GOT3 (cell line): ENCODE results near the gene NDUFA13.

ENCODE experiments used
- DNase-seq: peaks from one replicate; lab custom pipeline; 2025; ENCODE audit warnings: mixed read lengths; lab: John Stamatoyannopoulos, UW

The NDUFA13 gene

DNA sequence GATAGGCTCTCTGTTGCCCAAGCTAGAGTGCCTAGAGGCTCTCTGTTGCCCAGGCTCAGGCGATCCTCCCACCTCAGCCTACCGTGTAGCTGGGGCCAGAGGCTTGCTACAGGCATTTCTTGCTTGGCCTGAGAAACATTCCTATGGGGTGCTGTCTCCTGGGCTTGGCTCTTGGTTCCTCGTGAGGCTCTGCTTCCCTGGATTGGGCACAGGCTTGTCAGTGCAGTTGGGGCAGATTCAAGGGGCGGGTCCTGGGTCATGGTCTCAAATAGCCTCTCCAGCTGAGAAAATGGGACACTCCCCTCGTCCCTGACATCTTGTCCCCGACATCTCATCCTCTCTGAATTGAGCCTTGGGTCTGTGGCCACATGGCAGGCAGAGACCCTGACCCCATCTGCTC, 5.6 kb upstream of the NDUFA13 start:
- DNase-seq: no peak

DNA sequence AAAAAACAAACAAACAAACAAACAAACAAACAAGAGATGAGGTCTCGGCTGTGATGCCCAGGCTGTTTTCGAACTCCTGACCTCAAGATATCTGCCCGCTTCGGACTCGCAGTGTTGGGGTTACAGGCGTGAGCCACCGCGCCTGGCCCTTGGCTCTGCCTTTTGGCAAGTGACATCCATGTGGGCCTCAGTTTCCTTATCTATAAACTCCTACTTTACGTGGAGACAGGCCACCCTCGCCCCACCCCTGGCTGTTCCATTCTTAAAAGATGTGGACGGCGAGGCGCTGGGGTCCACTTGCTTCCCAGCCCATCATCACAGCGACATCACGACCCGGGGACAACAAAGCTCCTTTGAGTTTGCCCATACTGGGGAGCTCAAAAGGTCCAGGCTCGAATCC, 2.3 kb upstream of the NDUFA13 start:
- no peak for DNase-seq

DNA sequence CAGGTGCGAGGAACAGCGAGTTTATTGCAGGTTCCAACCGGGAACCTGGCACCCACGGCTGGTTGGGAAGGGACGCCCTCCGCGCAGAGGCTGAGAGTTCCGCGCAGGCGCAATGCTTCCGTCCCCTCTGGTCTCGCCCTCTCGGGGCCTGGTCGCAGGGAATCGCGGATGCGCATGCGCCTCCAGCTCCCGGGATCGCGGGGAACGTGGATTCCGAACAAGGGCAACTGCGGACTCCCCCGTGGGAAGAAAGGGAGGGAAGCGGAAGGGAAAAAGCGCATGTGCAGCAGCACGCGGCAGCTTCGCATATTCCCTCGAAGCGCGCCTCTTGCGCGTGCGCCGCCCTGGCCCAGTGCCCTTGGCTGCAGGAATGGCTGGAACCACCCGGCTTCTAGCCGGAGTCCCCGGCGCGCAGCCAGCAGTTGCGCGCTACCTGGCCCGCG, 1.8 kb upstream of the NDUFA13 start:
- DNase-seq: no peak

DNA sequence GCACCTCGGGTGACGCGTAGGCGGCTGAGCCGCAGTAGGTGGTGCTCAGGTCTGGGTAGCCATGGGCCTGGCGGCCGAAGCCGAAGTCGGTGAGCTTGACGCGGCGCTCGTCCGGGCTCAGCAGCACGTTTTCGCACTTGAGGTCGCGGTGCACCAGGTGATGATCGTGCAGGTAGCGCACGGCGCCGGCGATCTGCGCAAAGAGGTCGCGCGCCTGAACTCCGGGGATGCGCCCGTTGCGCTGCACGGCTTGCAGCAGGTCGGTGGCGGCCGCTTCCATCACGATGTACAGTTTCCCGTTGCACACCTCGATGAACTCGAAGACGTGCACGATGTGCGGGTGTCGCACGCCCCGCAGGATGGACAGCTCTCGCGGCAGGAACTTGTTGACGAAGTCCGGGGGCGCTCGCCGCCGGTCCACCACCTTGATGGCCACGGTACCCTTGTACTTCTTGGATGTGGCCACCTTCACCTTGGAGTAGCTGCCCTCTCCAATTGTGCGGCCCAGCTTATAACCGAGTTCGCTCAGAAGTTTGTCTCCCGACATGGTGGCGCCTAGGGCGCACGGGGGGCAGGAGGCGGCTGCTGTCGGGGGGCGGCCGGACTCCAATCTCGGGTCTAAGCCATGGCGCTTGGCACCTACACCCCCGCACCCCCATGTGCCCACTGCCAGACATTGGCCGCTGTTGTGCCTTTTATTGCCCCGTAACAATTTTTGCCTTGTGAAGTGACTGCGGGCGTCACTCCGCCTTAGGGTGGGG, 964 bp upstream of the NDUFA13 start, which contains the start of gene TSSK6:
Gene TSSK6, minus strand, starts transcription at position 668 of the 761 bp plus-strand sequence. Its CDS starts 121 bp downstream, at position 547.
- no peak for DNase-seq

DNA sequence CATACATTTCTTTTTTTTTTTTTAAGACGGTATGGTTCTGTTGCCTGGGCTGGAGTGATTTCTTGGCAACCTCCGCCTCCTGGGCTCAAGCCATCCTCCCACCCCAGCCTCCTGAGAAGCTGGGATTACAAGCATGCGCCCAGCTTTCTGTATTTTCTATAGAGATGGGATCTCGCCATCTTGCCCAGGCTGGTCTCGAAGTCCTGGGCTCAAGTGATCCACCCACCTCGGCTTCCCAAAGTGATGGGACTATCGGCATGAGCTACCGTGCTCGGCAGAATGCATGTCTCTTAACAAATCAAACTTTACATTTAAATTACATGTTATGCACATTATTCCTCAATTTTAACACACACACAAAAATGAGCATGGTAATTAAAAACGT, 1.2 kb downstream of the NDUFA13 start:
- DNase-seq: no peak

DNA sequence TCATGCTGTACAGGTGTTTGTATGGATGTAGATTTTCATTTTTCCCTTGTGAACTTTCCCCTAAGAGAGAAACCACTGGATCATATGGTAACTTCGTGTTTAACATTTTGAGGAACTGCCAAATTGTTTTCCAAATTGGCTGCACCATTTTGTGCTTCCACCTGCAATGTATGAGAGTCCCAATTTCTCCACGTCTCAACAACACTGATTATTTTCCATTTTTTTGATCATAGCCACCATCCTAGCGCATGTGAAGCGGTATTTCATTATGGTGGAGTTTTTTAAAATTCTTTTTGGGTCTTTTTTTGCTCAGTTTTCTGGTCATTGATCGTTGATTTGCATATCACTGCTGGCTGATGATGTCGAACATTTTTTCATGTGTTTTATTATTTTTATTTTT, 5.0 kb downstream of the NDUFA13 start:
- no peak for DNase-seq

DNA sequence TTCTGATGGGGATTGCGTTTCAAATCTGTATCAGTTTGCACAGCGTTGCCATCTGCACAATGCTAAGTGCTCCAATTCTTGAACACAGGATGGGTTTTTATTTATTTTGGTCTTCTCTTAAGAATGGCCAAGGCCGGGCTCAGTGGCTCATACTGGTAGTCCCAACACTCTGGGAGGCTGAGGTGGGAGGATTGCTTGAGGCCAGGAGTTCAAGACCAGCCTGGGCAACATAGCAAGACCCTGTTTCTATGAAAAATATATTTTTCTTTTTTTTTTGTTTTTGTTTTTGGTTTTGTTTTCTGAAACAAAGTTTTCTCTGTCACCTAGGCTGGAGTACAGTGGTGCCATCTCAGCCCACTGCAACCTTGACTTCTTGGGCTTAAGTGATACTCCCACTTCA, 7.2 kb downstream of the NDUFA13 start:
- no peak for DNase-seq

DNA sequence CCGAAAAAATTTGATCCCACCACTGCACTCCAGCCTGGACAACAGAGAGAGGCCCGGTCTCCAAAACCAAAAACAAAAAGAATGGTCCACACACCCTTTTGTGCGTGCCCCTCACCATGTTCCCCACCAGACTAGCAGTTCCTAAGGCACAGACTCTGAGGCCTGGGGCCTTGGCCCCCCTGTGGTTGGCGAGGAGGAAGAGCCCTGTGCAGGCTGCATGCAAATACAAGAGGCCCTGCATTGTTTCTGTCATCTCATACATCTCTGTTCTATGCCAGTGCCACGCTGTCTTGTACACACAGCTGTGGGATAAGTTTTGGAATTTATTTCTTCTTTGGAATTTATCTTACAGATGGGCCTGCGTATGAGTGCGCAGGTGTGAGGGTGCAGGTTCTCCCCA, 8.0 kb downstream of the NDUFA13 start:
- DNase-seq: no peak

DNA sequence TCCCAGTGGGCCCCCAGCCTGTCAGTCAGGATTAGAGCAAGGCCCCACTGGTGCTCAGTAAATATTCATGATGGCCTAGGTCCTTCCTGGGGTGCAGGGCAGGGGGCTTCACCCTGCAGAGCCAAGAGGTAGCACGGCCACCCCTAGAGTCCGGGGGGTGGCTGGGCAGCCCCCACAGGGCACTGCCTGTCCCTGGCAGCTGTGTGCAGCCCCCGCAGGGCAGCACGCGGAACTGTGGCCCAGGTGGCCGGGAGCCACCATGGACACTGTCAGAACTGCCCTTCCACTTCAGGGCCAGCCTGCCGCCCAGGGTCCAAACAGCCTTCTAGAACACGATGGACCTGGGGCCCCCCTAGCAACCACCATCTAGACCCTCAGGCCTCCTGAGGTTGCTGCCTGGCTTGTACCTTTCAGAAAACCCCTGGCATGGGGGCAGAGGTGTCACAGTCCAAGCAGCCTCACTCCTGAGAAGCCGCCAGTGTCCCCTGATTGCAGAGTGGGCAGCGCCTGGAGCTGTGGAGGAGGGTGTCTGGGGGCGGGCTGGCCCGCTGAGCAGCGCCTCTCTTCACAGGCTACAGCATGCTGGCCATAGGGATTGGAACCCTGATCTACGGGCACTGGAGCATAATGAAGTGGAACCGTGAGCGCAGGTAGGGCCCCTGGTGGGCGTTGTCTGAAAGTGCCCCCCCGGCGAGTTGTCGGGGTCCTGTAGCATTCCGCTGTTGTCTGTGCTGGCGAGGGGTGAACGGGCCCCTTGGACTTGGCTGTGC, 9.8 kb downstream of the NDUFA13 start:
- DNase-seq: no peak

DNA sequence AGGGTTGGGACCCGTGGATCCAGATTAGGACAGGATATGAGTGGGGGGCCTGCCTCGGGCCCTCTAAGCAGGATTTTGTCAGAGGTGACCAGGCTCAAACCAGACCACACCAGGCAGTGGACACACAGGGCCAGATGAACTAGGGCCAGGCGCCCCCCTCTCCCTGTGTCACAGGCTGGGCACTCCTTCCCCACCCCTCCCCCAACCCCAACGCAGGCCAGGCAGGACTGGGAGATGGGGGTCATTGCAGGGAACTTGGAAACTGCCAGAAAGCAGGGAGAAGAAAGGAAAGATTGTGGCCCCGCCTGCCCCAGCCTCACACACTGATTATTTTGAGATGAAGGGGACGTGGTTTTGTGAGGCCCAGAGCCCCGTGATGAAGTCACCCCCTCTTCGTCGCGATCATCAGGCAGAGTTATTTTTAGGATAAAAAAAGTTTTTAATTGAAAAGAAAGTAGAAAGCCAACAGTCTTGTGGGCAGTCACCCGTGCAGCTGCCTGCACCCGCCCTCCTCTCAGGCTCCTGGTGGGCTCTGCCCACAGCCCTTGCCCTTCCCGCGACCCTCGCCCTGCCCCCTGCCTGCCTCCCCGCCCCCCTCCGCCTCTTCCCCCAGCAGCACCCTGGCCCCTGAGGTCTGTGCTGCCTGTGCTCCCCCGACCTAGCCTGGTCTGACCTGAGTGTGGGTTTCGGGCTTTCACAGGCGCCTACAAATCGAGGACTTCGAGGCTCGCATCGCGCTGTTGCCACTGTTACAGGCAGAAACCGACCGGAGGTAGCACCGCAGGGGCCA, 10.8 kb downstream of the NDUFA13 start:
- DNase-seq: no peak

DNA sequence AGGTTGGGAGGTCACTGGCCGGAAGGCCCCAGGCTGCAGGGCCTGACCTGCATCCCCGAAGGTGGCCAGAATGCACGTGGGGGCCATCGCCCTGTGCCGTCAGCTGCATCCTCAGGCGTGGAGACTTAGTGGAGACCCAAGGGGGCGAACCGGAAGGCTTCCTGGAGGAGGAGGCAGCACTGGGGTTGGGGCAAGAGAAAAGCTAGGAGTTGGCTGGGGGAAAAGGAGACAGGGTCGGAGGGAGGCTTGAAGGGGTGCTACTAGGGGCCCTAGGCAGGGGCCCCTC, 11.3 kb downstream of the NDUFA13 start:
- DNase-seq: no peak

DNA sequence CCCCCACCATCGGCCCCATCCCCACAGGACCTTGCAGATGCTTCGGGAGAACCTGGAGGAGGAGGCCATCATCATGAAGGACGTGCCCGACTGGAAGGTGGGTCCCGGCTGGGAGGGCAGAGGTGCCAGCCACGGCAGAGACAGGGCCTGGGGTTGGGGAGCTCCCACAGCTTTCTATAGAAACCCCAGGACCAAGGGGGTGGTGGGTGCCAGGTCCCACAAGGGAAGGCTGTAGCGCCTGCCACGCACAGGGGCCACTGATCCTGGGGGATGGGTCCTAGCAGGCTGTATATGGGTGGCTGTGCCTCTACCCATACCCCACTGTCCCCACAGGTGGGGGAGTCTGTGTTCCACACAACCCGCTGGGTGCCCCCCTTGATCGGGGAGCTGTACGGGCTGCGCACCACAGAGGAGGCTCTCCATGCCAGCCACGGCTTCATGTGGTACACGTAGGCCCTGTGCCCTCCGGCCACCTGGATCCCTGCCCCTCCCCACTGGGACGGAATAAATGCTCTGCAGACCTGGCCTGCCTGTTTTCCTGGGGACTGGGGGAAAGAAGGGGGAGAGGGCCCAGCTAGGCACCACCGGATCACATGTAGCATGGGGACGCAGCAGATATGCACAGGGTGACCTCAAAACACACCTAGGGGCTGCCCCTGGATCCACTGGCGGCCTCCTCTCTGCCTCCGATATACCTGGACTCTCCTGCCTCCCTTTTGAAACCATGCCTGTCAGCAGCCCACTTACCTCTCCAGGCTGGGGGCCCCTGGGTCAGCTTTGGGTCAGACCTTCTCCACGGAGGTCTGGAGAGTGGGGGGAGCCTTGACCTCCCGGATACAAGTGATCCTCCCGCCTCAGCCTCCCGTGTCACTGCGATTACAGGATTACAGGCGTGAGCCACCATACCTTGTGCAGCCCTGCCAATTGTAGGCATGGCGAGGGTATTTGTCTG, 11.9 kb downstream of the NDUFA13 start:
- no peak for DNase-seq

DNA sequence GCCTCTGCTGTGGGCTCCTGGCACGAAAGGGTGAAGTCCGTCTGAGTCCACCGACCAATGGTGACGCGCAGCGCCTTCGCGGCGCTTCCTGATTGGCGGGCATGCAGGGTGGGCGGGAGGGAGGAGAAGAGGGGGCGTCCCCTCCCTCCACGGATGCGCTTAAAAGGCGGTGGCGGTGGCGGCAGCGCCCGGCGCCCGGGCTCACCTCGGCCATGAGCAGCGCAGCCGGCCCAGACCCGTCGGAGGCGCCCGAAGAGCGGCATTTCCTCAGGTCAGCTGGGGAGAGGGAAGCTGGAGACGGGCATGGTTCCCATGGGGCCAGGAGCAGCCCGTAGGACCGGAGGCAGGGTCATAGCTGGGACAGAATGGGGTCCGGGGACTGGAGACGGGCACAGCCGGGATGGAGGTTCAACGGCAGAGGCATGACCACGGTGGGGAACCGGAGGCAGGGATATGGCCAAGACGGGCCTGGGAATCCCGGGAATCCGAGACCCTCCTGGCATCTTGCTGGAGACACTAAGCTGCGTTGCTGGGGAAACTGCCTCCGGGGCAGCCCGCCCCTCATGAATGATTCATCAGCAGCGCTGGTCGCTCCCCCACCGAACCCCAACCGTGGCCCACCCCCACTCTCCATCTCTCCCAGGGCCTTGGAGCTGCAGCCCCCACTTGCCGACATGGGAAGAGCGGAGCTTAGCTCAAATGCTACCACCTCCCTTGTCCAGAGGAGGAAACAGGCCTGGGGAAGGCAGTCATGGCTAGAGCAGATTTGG, 12.9 kb downstream of the NDUFA13 start, which contains the start of gene YJEFN3:
Gene YJEFN3, plus strand, starts transcription at position 191 of the 770 bp plus-strand sequence. Its CDS starts 22 bp downstream, at position 213.
- no peak for DNase-seq

DNA sequence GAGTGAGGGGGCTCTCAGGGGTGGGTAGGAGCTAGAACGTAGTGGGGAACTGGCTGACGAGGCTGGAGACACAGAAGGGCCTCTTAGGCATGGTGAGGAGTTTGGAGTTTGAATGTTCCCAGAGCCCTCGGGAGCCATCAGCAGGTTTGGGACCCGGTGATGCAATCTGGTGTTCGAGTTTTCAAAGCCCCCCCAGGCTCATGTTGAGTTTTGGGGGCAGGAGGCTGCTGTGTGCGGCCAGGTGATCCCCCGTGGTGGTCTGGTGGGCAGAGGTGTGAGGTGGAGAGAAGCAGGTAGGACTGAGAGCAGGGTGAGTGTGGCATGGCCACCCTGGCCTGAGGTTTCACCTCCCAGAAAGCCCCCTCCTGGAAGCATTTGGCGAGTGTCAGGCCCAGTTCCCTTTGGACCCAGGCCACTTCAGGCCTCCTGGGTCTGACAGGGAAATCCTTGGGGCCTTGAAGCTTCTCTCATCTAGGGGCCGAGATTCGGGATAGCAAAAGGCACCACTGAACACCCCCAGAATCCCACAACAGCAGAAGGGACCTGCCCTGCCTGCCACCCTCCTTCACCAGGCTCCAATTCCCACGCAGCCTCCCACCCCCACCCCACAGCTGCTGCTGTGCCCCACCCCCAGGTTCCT, 13.9 kb downstream of the NDUFA13 start:
- no peak for DNase-seq

DNA sequence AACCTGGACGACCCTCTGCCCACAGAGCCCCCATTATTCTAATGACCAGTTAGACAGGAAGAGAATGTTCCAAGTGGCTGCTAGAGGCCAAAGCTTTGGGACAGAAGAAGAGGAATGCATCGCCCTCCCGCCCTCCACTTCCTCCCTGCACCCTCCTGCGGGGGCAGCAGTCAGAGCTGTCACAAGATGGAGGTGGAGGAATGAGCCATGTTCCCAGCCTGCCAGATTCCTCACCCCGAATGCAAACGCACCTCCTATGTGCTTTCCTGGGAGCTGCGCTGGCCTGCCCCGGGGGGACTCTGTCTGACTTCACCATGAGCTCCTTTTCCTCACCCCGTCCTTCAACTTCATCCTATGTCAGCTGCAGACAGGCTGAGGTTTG, 14.4 kb downstream of the NDUFA13 start:
- DNase-seq: no peak

DNA sequence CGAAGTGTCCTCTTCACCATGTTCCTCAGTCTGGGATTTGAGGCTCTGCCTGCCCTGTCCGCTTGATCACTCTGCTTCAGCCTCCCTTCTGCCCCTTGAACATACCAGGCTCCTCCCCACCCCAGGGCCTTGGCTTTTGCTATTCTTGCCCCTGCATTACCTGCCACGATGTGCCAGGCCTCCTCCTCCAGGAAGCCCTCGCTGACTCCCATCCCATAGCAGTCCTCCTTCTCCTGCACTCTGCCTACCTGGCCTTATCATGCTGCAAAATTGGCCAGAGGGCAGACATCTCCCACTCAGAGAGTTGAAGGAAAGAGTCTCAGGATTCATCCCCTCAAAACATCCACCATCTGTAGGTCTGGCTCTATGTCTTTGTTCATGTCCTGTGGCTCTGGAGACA, 14.9 kb downstream of the NDUFA13 start:
- no peak for DNase-seq

DNA sequence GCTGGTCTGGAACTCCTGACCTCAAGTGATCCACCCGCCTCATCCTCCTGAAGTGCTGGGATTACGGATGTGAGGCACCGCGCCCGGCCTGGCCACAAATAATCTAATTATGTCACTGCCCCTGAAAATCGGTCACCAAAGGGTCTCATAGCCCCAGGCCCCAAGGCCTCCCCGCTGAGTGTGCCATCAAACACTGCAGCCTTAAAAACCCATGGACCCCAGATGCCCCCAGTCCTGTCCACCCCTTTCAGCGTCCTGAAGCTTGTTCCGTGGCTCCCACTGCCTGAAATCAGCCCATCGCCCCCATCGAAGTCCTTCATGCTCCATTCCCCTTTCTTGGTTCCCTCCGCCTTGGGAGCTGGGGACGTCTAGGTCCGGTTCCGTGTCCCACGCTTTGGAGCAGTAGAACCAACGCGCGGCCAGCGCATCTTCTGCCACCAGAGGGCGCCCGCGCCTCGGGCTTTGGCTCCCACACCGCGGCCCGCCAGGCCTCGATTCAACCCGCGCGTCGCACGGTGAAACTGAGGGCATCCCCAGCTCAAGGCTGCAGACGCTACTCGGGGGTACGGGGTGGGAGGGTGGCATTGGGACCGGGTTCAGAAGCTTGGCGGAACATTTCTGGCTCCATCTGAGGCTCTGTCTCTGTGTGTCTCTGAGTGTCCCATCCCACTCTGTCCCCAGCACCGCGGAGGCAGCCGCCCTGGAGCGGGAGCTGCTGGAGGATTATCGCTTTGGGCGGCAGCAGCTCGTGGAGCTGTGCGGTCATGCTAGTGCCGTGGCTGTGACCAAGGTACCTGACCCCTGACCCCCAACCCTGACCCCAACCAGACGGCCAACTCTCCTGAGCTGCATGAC, 16.2 kb downstream of the NDUFA13 start:
- DNase-seq: peak; percentile 38

DNA sequence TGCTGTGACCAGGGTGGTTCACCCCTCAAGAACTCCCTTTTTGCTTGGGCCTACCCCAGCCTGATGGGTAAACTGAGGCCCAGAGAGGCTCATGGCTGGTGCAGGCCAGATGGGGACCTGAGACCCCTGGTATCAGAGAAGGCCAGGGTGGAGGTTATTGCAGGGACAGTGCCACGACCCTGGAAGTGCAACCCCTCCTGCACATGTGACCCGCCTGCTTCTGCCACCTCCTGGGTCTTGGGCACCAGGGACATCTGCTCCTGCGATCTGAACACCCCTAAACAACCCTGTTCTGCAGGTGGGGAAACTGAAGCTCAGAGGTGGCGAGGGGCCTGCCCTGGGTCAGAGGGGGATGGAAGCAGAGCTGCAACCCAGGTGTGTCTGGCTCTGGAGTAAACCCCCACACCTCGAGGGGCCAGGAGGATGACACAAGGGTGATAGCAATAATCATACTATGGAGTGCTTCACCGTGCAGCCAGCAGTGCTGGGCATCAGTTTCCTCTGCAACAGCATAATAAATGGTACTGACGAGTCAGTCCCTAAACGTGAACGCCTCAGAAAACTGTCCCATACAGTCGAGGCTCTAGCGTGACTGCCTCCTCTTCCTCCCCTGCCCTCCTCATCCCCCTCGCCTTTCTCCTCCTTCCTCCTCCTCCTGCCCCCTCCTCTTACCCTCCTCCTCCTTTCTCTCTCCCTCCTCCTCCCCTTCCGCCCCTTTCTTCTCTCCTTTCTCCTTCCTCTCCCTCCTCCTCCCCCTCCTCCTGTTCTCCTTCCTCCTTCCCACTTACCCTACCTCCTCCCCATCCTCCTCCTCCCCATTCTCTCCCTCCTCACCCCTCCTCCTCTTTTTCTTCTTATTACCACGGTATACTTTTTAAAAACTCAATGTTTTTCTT, 17.0 kb downstream of the NDUFA13 start:
- DNase-seq: no peak
